ENCODE results near the gene LRRC75B. TPM values are rescaled to one million over a fixed set of nuclear protein-coding genes. Genes with fewer than 3 reads are reported as not detected.
"Not testable (repeated sequence)": the region's sequence is repeated elsewhere in the genome, so short reads cannot be mapped to it uniquely, and the experiment has no call there.

LRRC75B gene
- 10 to 100 TPM in 1 of 2 donors, 1 to 10 TPM in 1; 8.9 to 17.9 TPM for total RNA-seq
- 10 to 100 TPM in 1 of 2 donors, 1 to 10 TPM in 1; 4.4 to 13.3 TPM for polyA plus RNA-seq
- long read RNA-seq, donor 1, partial matches to known transcripts = 0 of 6 reads
- long read RNA-seq, donor 1, other reads (novel, unspliced or antisense) = 0 of 6 reads
- long read RNA-seq, donor 2, partial matches to known transcripts = 0 of 1 reads
- long read RNA-seq, donor 2, other reads (novel, unspliced or antisense) = 0 of 1 reads
- long read RNA-seq, donor 3, partial matches to known transcripts = 0 of 2 reads
- long read RNA-seq, donor 3, other reads (novel, unspliced or antisense) = 0 of 2 reads
- long read RNA-seq, donor 4, partial matches to known transcripts = 0 of 7 reads
- long read RNA-seq, donor 4, other reads (novel, unspliced or antisense) = 0 of 7 reads
- long read RNA-seq, donor 5, transcript LRRC75B-201 (4 exons, 1,238 nt) = major isoform, 8 of 18 reads
- long read RNA-seq, donor 5, partial matches to known transcripts = 5 of 18 reads
- long read RNA-seq, donor 5, other reads (novel, unspliced or antisense) = 0 of 18 reads

- H3K4me1 ChIP-seq (ENCODE audit: control insufficient read depth in 5 of 5, insufficient read depth in 5 of 5, low read length in 5 of 5) = peaks cover 0 to 34% (median 9%) of the 10 kb centered on the region in 5 donors
- H3K36me3 ChIP-seq (ENCODE audit: control insufficient read depth in 4 of 4, insufficient read depth in 4 of 4, low read length in 4 of 4) = peaks cover 0 to 13% (median 8%) of the 10 kb centered on the region in 4 donors
- peak within 1 kb of the TSS; percentile 47 for H3K4me3 ChIP-seq
- H3K27ac ChIP-seq (ENCODE audit: low read depth in 1 of 2, low read length in 1 of 2) = peak within 1 kb of the TSS; percentile 48 to 71
- no peaks in the 10 kb centered on the region for H3K9me3 ChIP-seq (ENCODE audit: control insufficient read depth in 4 of 4, insufficient read depth in 3 of 4, low read length in 3 of 4)
- peak within 1 kb of the TSS; percentile 63 to 88 for H3K9ac ChIP-seq (ENCODE audit: insufficient read depth in 1 of 2, low read length in 2 of 2)
- TF ChIP-seq CTCF (IDR thresholded peaks at IDR 0.05; ENCODE audit: control extremely low read depth, extremely low read depth) = no peak
- WGBS, 2 donors = 5 to 7% methylated on average over 48 to 72 of the region's 72 CpGs
- H3K27me3 ChIP-seq (ENCODE audit: control insufficient read depth in 3 of 3, insufficient read depth in 3 of 3, low read length in 2 of 3) = no peaks in the 10 kb centered on the region
- peak; percentile 90 for ATAC-seq (ENCODE audit: insufficient read depth, low FRiP score)
- peak; percentile 95 to 96 (median 95) for DNase-seq
Observed at GRCh38 chr22:24592851-24593558, at the start of gene LRRC75B. Gene LRRC75B (minus strand): TSS chr22:24593073. CDS start chr22:24593039, 34 bp downstream.

GRCh38 chr22:24642307-24642706, 49.4 kb upstream of the LRRC75B start:
- H3K9me3 ChIP-seq (ENCODE audit: control insufficient read depth in 4 of 4, insufficient read depth in 3 of 4, low read length in 3 of 4); DNase-seq; H3K27ac ChIP-seq (ENCODE audit: low read depth in 1 of 2, low read length in 1 of 2); H3K4me1 ChIP-seq (ENCODE audit: control insufficient read depth in 5 of 5, insufficient read depth in 5 of 5, low read length in 5 of 5); H3K36me3 ChIP-seq (ENCODE audit: control insufficient read depth in 4 of 4, insufficient read depth in 4 of 4, low read length in 4 of 4); H3K27me3 ChIP-seq (ENCODE audit: control insufficient read depth in 3 of 3, insufficient read depth in 3 of 3, low read length in 2 of 3); H3K9ac ChIP-seq (ENCODE audit: insufficient read depth in 1 of 2, low read length in 2 of 2); ATAC-seq (ENCODE audit: insufficient read depth, low FRiP score); H3K4me3 ChIP-seq: not testable (repeated sequence)
- 88 to 95% methylated on average over 1 of the region's 1 CpG for WGBS, 2 donors

- ATAC-seq (ENCODE audit: insufficient read depth, low FRiP score); H3K9me3 ChIP-seq (ENCODE audit: control insufficient read depth in 4 of 4, insufficient read depth in 3 of 4, low read length in 3 of 4); H3K9ac ChIP-seq (ENCODE audit: insufficient read depth in 1 of 2, low read length in 2 of 2); H3K27me3 ChIP-seq (ENCODE audit: control insufficient read depth in 3 of 3, insufficient read depth in 3 of 3, low read length in 2 of 3); DNase-seq; H3K36me3 ChIP-seq (ENCODE audit: control insufficient read depth in 4 of 4, insufficient read depth in 4 of 4, low read length in 4 of 4); H3K4me3 ChIP-seq; H3K27ac ChIP-seq (ENCODE audit: low read depth in 1 of 2, low read length in 1 of 2): not testable (repeated sequence)
- whole genome bisulfite sequencing, 2 donors = 91 to 96% methylated on average over 3 of the region's 3 CpGs
- H3K4me1 ChIP-seq (ENCODE audit: control insufficient read depth in 5 of 5, insufficient read depth in 5 of 5, low read length in 5 of 5) = peaks cover 0 to 19% (median 7%) of the 10 kb centered on the region in 5 donors
Observed at GRCh38 chr22:24636513-24636912, 43.6 kb upstream of the LRRC75B start.

- H3K9ac ChIP-seq (ENCODE audit: insufficient read depth in 1 of 2, low read length in 2 of 2); H3K9me3 ChIP-seq (ENCODE audit: control insufficient read depth in 4 of 4, insufficient read depth in 3 of 4, low read length in 3 of 4); H3K36me3 ChIP-seq (ENCODE audit: control insufficient read depth in 4 of 4, insufficient read depth in 4 of 4, low read length in 4 of 4); H3K27ac ChIP-seq (ENCODE audit: low read depth in 1 of 2, low read length in 1 of 2); H3K27me3 ChIP-seq (ENCODE audit: control insufficient read depth in 3 of 3, insufficient read depth in 3 of 3, low read length in 2 of 3); H3K4me3 ChIP-seq; ATAC-seq (ENCODE audit: insufficient read depth, low FRiP score): not testable (repeated sequence)
- H3K4me1 ChIP-seq (ENCODE audit: control insufficient read depth in 5 of 5, insufficient read depth in 5 of 5, low read length in 5 of 5) = peaks cover 0 to 25% (median 9%) of the 10 kb centered on the region in 5 donors
- WGBS, 2 donors = 29% methylated on average over 9 of the region's 10 CpGs
- peak in 1 of 3 donors; percentile 1 for DNase-seq
Observed at GRCh38 chr22:24634776-24635389, 42.0 kb upstream of the LRRC75B start.

GRCh38 chr22:24633231-24634023, 40.6 kb upstream of the LRRC75B start:
- not testable (repeated sequence) for H3K27me3 ChIP-seq (ENCODE audit: control insufficient read depth in 3 of 3, insufficient read depth in 3 of 3, low read length in 2 of 3); ATAC-seq (ENCODE audit: insufficient read depth, low FRiP score); H3K9me3 ChIP-seq (ENCODE audit: control insufficient read depth in 4 of 4, insufficient read depth in 3 of 4, low read length in 3 of 4); H3K36me3 ChIP-seq (ENCODE audit: control insufficient read depth in 4 of 4, insufficient read depth in 4 of 4, low read length in 4 of 4); H3K4me3 ChIP-seq
- Histone ChIP-seq H3K27ac (ENCODE audit: low read depth in 1 of 2, low read length in 1 of 2) (peak overlapping the region in 1 of 2 donors; percentile 67), H3K4me1 (ENCODE audit: control insufficient read depth in 5 of 5, insufficient read depth in 5 of 5, low read length in 5 of 5) (peaks cover 0 to 25% (median 9%) of the 10 kb centered on the region in 5 donors), H3K9ac (ENCODE audit: insufficient read depth in 1 of 2, low read length in 2 of 2) (peak overlapping the region in 1 of 2 donors; percentile 53)
- 44 to 58% methylated on average over 16 of the region's 16 CpGs for WGBS, 2 donors
- peak; percentile 32 to 65 (median 33) for DNase-seq

GRCh38 chr22:24632642-24633041, 39.8 kb upstream of the LRRC75B start:
- not testable (repeated sequence) for H3K27me3 ChIP-seq (ENCODE audit: control insufficient read depth in 3 of 3, insufficient read depth in 3 of 3, low read length in 2 of 3); ATAC-seq (ENCODE audit: insufficient read depth, low FRiP score); H3K9ac ChIP-seq (ENCODE audit: insufficient read depth in 1 of 2, low read length in 2 of 2); H3K4me3 ChIP-seq; H3K9me3 ChIP-seq (ENCODE audit: control insufficient read depth in 4 of 4, insufficient read depth in 3 of 4, low read length in 3 of 4); H3K36me3 ChIP-seq (ENCODE audit: control insufficient read depth in 4 of 4, insufficient read depth in 4 of 4, low read length in 4 of 4); H3K27ac ChIP-seq (ENCODE audit: low read depth in 1 of 2, low read length in 1 of 2)
- DNase-seq = peak; percentile 49 to 72 (median 54)
- 19 to 25% methylated on average over 6 to 11 of the region's 13 CpGs for WGBS, 2 donors
- H3K4me1 ChIP-seq (ENCODE audit: control insufficient read depth in 5 of 5, insufficient read depth in 5 of 5, low read length in 5 of 5) = peaks cover 0 to 25% (median 9%) of the 10 kb centered on the region in 5 donors

Measured in lung (tissue), 16 donors.